Uterus (tissue), 2 donors: ENCODE data around the gene PDZD8.

Experiments
- CTCF ChIP-seq, 4 experiments: fragments of 200-600 bp in 2 of 4; fragments of 450-650 bp in 2 of 4; sonication (generic) in 2 of 4; IDR thresholded peaks; one replicate each; pipeline ENCODE4 v1.5.1; 2016 to 2019; ENCODE audit warnings: antibody characterized with exemption in 4 of 4, mild to moderate bottlenecking in 2 of 4, moderate library complexity in 1 of 4
- POLR2A ChIP-seq, 2 donors: fragments of 450-650 bp; IDR thresholded peaks; one replicate each; pipeline ENCODE4 v1.6.1; 2016; ENCODE audit warnings: antibody characterized with exemption in 2 of 2, mild to moderate bottlenecking in 1 of 2, moderate library complexity in 1 of 2

- TF ChIP-seq CTCF (IDR thresholded peaks at IDR 0.05), result no peak
- TF ChIP-seq POLR2A (IDR thresholded peaks at IDR 0.05), result no peak
Measured at GRCh38 chr10:117411479-117412399, 36.5 kb upstream of the PDZD8 start.
